Germinal center (tissue), 1 donor: ENCODE data around the gene HSF2BP.
"Not testable (repeated sequence)": the region's sequence is repeated elsewhere in the genome, so short reads cannot be mapped to it uniquely, and the experiment has no call there.

Experiments
- DNase-seq: peaks from one replicate; pipeline ENCODE4 v3.0.0; 2012; ENCODE audit warnings: mixed read lengths, low spot score

The HSF2BP gene

DNA sequence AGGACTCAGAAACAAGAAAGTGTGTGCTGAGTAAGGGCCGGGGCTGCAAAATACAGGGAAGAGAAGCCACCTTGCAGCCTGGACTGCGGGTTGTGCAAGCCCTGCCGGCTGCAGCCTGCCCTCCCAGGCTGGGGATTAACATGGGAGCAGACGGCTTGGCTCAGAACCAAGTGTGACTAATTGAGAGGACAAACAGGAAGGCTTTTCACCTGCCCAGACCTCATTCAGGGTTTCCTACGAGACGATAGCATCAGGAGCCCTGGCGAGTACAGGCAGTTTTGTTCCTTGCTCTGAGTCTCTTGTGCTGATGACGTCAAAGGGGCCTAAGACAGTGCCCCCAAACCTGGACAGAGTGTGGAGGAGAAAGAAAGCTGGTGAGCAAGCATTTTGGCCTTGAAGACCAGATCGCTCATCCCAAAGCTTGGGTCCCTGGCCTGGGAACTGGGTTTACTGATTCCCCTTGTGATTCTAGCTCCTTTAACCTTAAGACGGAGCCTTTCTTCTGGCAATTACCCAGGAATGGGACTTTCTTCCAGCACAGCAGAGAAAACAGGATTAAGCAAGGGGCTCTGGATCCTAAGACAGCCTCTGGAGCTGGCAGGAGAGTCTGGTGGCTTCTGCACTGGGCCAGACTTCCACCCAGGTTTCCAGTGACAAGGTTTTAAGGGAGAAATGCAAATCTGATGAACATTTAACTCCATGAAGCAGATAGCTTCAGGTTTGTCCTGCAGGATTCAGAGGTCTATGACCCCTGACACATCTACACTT, 142.2 kb downstream of the HSF2BP start:
- DNase-seq, result not testable (repeated sequence)

- DNase-seq, result not testable (repeated sequence)
These were observed 142.9 kb downstream of the HSF2BP start for GRCh38 chr21:43516295-43516847.

GRCh38 chr21:43514834-43515233, 144.5 kb downstream of the HSF2BP start:
- not testable (repeated sequence) for DNase-seq

DNA sequence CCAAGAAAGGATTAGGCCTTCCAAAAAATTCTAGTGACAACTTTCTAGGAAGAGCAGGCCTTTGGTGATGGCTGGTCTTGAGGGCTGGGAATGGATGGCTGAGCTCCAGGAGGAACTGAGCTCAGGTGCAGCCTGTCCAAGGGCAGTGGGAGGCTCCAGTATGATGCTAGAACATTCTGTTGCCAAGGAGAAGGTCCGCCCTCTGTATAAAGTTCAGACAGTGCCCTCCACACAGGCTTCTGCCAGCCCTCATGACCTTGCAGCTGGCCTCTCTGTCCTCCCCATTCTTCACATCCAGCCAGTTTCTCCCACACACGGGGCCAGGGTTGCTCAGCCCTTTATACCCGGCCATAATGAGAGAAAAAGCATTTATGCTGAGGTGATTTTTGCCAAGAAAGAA, 146.3 kb downstream of the HSF2BP start:
- not testable (repeated sequence) for DNase-seq

DNA sequence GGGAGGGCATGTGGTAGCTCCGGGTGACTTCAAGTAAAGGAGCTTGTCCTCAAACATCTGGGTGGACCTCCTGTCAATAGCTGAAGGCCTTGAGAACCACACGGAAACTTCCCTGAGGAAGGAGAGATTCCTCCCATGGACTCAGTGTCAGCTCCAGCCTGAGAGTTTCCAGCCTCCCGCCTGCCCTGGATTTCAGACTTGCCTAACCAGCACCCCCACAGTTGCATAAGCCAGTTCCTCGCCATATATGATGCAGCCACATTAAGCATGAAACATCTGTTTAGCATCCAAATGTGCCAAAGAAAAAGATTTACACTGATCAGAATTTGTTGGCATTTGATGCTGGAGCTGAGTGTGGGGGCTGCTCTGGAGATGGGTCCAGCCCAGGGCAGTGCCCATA, 148.1 kb downstream of the HSF2BP start:
- not testable (repeated sequence) for DNase-seq

DNA sequence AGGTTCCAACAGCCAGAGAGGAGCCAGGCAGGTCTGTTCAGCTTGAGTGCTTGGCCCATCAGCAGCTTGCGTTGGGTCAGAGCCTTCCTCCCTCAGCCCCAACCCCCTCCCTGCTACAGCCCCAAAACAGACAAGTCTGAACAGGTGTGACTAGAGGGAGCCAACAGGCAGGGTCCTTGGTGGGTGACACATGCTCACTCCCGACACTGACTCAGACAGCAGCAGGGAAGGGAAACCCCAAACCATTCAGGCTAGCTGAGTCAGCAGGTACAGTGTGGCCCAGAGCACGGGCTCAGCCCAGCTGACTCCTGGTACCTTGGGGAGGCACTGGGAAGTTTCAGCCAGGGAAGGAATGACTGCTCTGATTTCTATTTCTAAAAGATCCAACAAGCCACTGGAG, 148.6 kb downstream of the HSF2BP start:
- not testable (repeated sequence) for DNase-seq

- not testable (repeated sequence) for DNase-seq
These were observed 155.4 kb downstream of the HSF2BP start for GRCh38 chr21:43503892-43504291.

DNA sequence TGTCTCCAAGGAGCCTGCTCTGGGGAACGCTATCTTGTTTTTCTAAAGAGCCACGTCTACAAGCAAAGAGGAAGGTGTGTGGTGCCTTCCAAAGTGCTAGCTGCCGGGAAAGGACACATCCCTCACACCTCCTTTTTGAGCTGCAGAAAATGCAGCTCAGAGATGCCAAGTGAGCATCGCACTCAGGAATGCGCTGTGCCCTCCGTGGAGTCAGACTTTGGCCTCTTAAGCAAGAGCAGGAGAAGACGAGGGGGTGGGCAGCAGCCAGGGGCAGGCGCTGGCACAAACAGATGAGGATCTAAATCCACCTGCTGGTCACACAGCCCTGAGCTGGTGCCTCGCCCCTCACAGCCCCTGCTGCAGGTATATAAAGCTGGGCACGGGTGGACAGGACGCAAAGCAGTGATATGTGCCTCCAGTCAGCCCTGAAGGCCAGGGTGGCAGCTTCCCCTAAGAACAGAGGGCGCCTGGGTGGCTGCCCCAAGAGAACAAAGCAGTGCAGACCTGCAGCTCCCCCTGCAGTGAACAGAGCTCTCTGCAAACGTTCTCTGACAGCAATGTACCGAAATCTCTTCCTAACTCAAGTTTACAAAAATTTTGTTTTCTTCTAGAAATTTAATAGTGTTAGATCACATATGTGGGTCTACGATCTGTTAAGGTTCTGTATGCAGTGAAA, 156.1 kb downstream of the HSF2BP start:
- not testable (repeated sequence) for DNase-seq

DNA sequence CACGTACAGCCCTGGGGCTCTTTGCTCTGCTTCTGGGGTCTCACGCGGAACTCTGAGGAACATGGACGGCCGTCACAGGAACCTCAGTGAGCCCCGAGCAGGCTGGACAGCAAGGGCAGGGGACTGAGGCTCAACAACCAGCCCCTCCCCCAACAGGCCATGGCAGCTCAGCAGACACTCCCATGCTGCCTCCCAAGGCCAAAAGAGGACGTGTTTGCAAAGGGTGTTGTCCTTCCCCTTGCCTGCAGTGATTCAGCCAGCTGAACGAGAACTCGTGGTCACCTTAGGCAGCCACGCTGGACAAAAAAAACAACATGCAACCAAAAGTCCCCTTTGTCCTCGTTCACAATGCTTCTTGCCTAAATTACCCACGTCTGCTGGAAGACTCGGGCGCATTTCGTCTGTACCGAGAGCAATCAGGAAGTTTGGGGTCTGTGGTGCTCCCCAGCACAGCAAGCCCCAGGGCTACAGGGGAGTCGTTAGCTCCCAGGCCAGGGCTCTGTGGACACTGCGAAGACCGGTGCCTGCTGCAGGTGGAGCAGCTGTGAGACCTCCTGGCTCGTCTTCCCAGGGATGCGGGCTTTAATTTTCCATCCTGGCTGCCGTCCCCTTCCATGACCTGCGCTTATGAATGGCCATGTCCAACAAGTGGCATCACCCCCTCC, 156.7 kb downstream of the HSF2BP start:
- not testable (repeated sequence) for DNase-seq

- not testable (repeated sequence) for DNase-seq
These were observed 160.4 kb downstream of the HSF2BP start for GRCh38 chr21:43498924-43499323.

GRCh38 chr21:43498065-43498464, 161.2 kb downstream of the HSF2BP start:
- not testable (repeated sequence) for DNase-seq

- not testable (repeated sequence) for DNase-seq
These were observed 164.8 kb downstream of the HSF2BP start for GRCh38 chr21:43494279-43495012.

DNA sequence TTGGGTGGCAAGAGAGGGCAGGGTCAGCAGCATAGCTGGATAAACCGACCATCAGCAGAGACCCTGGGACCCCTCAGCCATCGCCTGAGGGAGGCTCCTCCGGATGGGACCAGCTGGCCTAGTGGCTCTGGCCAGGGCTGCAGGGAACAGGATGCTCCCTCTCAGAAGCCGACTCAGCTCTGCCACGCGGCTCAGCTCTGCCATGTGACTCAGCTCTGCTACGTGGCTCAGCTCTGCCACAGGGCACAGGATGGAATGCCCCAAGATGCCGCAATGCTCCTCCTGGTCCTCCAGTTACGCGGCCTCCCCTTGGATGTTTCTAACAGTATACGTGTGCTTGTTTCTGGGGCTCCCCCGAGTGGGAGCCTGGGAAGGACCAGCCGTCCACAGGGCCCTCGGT, 165.8 kb downstream of the HSF2BP start:
- DNase-seq, result not testable (repeated sequence)

DNA sequence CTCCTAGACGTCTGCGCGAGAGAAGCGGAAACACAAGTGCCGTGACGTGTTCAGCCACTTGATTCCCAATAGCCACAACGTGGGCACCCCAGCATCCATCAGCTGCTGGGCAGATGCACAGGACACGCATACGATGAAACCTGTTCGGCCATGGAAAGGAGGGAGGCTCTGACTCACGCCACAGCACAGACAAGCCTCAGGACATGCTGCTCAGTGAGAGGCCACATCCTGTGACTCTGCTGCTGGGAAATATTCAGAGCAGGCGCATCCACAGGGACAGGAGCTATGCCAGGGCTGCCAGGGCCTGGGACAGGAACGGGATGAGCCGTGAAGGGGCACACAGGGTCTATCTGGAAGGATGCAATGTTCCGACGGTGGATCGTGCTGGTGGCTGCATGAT, 171.1 kb downstream of the HSF2BP start:
- not testable (repeated sequence) for DNase-seq

- not testable (repeated sequence) for DNase-seq
These were observed 173.2 kb downstream of the HSF2BP start for GRCh38 chr21:43486051-43486450.

DNA sequence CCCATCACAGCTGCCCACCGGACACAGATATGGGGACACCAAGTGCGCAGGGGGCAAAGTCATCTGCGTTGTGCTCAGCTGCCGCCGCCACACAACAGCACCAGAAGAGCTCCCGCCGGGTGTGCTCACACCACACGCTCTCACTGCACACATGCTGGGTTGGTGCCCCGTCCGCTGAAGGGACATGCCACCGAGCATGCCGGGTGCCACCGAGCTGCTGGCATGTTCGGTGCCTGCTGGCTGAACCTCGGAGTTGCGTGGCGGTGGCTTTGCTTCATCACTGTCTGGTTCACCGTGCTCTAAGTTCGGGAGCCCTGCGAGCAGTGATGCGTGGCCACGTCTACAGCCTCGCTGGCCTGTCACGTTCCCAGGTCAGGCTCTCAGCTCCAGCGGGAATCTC, 174.3 kb downstream of the HSF2BP start:
- DNase-seq, result not testable (repeated sequence)

GRCh38 chr21:43479197-43479596, 180.1 kb downstream of the HSF2BP start:
- DNase-seq, result not testable (repeated sequence)
